GM12892 (cell line): ENCODE results near the gene CAMK2D.

Source experiments
- POLR2AphosphoS5 ChIP-seq: IDR thresholded peaks from 2 replicates; pipeline ENCODE4 v1.6.1; 2011; ENCODE audit warnings: low read depth, low read length, control low read depth
- TAF1 ChIP-seq: IDR thresholded peaks from 2 replicates; pipeline ENCODE4 v1.6.1; 2011; ENCODE audit warnings: low read depth, mild to moderate bottlenecking, control low read depth, low read length, borderline replicate concordance

DNA sequence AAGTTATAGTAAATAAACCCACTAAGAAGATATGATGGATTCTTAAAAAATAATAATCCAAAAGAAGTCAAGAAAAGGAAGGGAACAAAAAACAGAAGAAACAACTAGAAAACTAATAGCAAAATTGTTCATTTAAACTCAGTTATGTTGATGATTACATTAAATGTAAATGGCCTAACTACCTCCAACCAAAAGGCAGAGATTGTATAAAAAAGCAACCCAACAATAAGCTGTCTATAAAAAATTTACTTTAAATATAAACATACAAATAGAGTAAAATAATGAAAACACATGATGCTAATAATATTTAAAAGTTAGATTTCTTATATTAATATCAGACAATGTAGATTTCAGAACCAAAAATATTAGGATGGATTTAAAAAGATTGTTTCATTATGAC lies 340.6 kb downstream of the CAMK2D start:
- TF ChIP-seq TAF1 (no peak), POLR2AphosphoS5 (no peak)
